HepG2 (cell line): Measurements from ENCODE around the gene PIK3R4. TPM values are rescaled to one million over a fixed set of nuclear protein-coding genes. Genes with fewer than 3 reads are reported as not detected.

Source experiments
- ATAC-seq: fragments of 200-7000 bp; cut with Tn5 transposase; 3 replicates; pipeline ENCODE4 v1.9.1; 2020; ENCODE audit warnings: mild to moderate bottlenecking, moderate library complexity
- BruUV-seq: library from RNA; stranded (reverse); fragments of 400-500 nt; replicated peaks from 2 replicates; lab custom pipeline; 2021; lab: Mats Ljungman, UMichigan
- CTCF ChIA-PET: fragments of 300-600 bp; formaldehyde crosslinking; extraction: SDS; loops from one replicate; lab custom pipeline; 2021; ENCODE audit warnings: low total read pairs, inconsistent platforms, low intra/inter-chr PET ratio; lab: Yijun Ruan, JAX
- POLR2A ChIA-PET: fragments of 350-600 bp; sonication (Branson Sonifier 250); formaldehyde crosslinking; loops from one replicate; lab custom pipeline; 2020; ENCODE audit warnings: antibody characterized with exemption, inconsistent platforms; lab: Yijun Ruan, JAX
- DNase-seq: peaks from one replicate; pipeline ENCODE4 v3.0.0-alpha.2; 2015; ENCODE audit warnings: low spot score
- FAIRE-seq: peaks from 3 replicates; lab custom pipeline; 2011; peaks lifted over from hg19 to GRCh38; lab: Jason Lieb, UNC
- H2AFZ ChIP-seq: one replicate; pipeline ENCODE4 v1.6.1; 2011; ENCODE audit warnings: low read length, inconsistent platforms
- H3K27ac ChIP-seq: fragments of 300-600 bp; 3 replicates; pipeline ENCODE4 v1.8.0; 2011; ENCODE audit warnings: mixed run types, mild to moderate bottlenecking, mixed read lengths, low read length, inconsistent platforms; ENCODE audit not compliant: insufficient read depth; ENCODE audit errors: extremely low read length
- H3K27me3 ChIP-seq, 2 experiments: fragments of 200-600 bp in 1 of 2; 2 replicates in 1 of 2; 3 replicates in 1 of 2; pipeline versions ENCODE4 v1.6.0 to v1.8.0; 2011; ENCODE audit warnings: low read length in 2 of 2, mild to moderate bottlenecking in 2 of 2, moderate library complexity in 2 of 2, inconsistent platforms in 1 of 2; ENCODE audit not compliant: insufficient read depth in 2 of 2, control insufficient read depth in 1 of 2
- H3K36me3 ChIP-seq, 2 experiments: fragments of 200-600 bp in 1 of 2; replicated peaks in 1 of 2; 2 replicates in 1 of 2; 3 replicates in 1 of 2; pipeline versions ENCODE4 v1.5.1 to v1.8.0; 2011; ENCODE audit warnings: low read length in 2 of 2, inconsistent platforms in 1 of 2; ENCODE audit not compliant: insufficient read depth in 2 of 2, control insufficient read depth in 1 of 2
- H3K4me1 ChIP-seq: 2 replicates; pipeline ENCODE4 v1.5.1; 2012; ENCODE audit warnings: low read length, inconsistent platforms; ENCODE audit not compliant: insufficient read depth
- H3K4me2 ChIP-seq: 2 replicates; pipeline ENCODE4 v1.6.0; 2011; ENCODE audit warnings: low read depth, low read length, inconsistent platforms
- H3K4me3 ChIP-seq, 3 experiments: fragments of 200-600 bp in 1 of 3; sonication (generic), shearing (Covaris generic) in 1 of 3; replicated peaks in 1 of 3; 2 replicates each; pipeline ENCODE4 v1.5.1; 2011 to 2016; ENCODE audit warnings: low read length in 3 of 3, inconsistent platforms in 2 of 3, low read depth in 2 of 3, mild to moderate bottlenecking in 2 of 3, control low read depth in 1 of 3, mixed read lengths in 1 of 3; ENCODE audit not compliant: insufficient read depth in 1 of 3
- H3K79me2 ChIP-seq: one replicate; pipeline ENCODE4 v1.6.1; 2011; ENCODE audit warnings: low read length, inconsistent platforms; ENCODE audit not compliant: insufficient read depth
- H3K9ac ChIP-seq: 2 replicates; pipeline ENCODE4 v1.6.0; 2011; ENCODE audit warnings: mild to moderate bottlenecking, low read depth, low read length, inconsistent platforms; ENCODE audit not compliant: insufficient read depth
- H3K9me3 ChIP-seq: 2 replicates; pipeline ENCODE4 v1.5.1; 2012; ENCODE audit warnings: mild to moderate bottlenecking, low read length
- H4K20me1 ChIP-seq: 2 replicates; pipeline ENCODE4 v1.6.0; 2011; ENCODE audit warnings: inconsistent platforms, mild to moderate bottlenecking, low read length, moderate library complexity; ENCODE audit not compliant: insufficient read depth
- CBX1 ChIP-seq: IDR thresholded peaks from one replicate; pipeline ENCODE4 v1.6.1; 2016; ENCODE audit warnings: antibody characterized with exemption, low read depth
- CEBPG ChIP-seq: IDR thresholded peaks from 2 replicates; pipeline ENCODE4 v1.6.1; 2016
- ELK4 ChIP-seq: sonication (generic); formaldehyde crosslinking; IDR thresholded peaks from 2 replicates; pipeline ENCODE4 v1.9.0; 2021; ENCODE audit warnings: missing genetic modification reagents, borderline replicate concordance
- FOXP4 ChIP-seq: sonication (generic); formaldehyde crosslinking; IDR thresholded peaks from 2 replicates; pipeline ENCODE4 v1.4.0; 2020; ENCODE audit warnings: missing genetic modification reagents
- GABPA ChIP-seq, 2 experiments: IDR thresholded peaks; 2 replicates each; pipeline ENCODE4 v1.6.1; 2011 to 2016; ENCODE audit warnings: low read depth in 2 of 2, low read length in 1 of 2, missing biosample characterization in 1 of 2, missing genetic modification characterization in 1 of 2
- KDM5B ChIP-seq: sonication (generic); formaldehyde crosslinking; IDR thresholded peaks from 2 replicates; pipeline ENCODE4 v1.4.0; 2020; ENCODE audit warnings: missing genetic modification reagents, mild to moderate bottlenecking, borderline replicate concordance
- MIXL1 ChIP-seq: IDR thresholded peaks from 2 replicates; pipeline ENCODE4 v1.6.1; 2016
- PAWR ChIP-seq: sonication (generic); formaldehyde crosslinking; IDR thresholded peaks from 2 replicates; pipeline ENCODE4 v1.4.0; 2020; ENCODE audit warnings: missing genetic modification reagents, mild to moderate bottlenecking, borderline replicate concordance
- POGZ ChIP-seq: sonication (generic); formaldehyde crosslinking; IDR thresholded peaks from 2 replicates; pipeline ENCODE4 v1.4.0; 2020; ENCODE audit warnings: mild to moderate bottlenecking, missing genetic modification reagents
- RARG ChIP-seq: sonication (generic); formaldehyde crosslinking; IDR thresholded peaks from 2 replicates; pipeline ENCODE4 v1.4.0; 2020; ENCODE audit warnings: low read depth, mild to moderate bottlenecking, missing genetic modification reagents
- SMYD3 ChIP-seq: sonication (generic); formaldehyde crosslinking; IDR thresholded peaks from 2 replicates; pipeline ENCODE4 v1.8.1; 2023; ENCODE audit warnings: mild to moderate bottlenecking, missing genetic modification reagents
- SPEN ChIP-seq: sonication (generic); formaldehyde crosslinking; IDR thresholded peaks from 2 replicates; pipeline ENCODE4 v1.5.1; 2020; ENCODE audit warnings: low read depth, mild to moderate bottlenecking, missing genetic modification reagents
- TCF7L2 ChIP-seq: IDR thresholded peaks from 2 replicates; pipeline ENCODE4 v1.6.1; 2011; ENCODE audit warnings: mild to moderate bottlenecking, low read depth, low read length, moderate library complexity
- ZFP36L1 ChIP-seq: sonication (generic); formaldehyde crosslinking; IDR thresholded peaks from 2 replicates; pipeline ENCODE4 v1.8.0; 2022; ENCODE audit warnings: mild to moderate bottlenecking, missing genetic modification reagents, moderate library complexity
- ZNF124 ChIP-seq: sonication (generic); formaldehyde crosslinking; IDR thresholded peaks from 2 replicates; pipeline ENCODE4 v1.4.0; 2020; ENCODE audit warnings: missing genetic modification reagents
- ZNF598 ChIP-seq: sonication (generic); formaldehyde crosslinking; IDR thresholded peaks from 2 replicates; pipeline ENCODE4 v1.5.1; 2020; ENCODE audit warnings: mild to moderate bottlenecking, missing genetic modification reagents, borderline replicate concordance
- ZNF616 ChIP-seq: sonication (generic); formaldehyde crosslinking; IDR thresholded peaks from 2 replicates; pipeline ENCODE4 v1.5.0; 2020; ENCODE audit warnings: low read depth, mild to moderate bottlenecking, missing genetic modification reagents
- ZNF670 ChIP-seq: sonication (generic); formaldehyde crosslinking; IDR thresholded peaks from 2 replicates; pipeline ENCODE4 v1.8.0; 2022; ENCODE audit warnings: mild to moderate bottlenecking, missing genetic modification reagents, borderline replicate concordance
- ZSCAN21 ChIP-seq: sonication (generic); formaldehyde crosslinking; IDR thresholded peaks from 2 replicates; pipeline ENCODE4 v1.8.0; 2022; ENCODE audit warnings: mild to moderate bottlenecking, missing genetic modification reagents, moderate library complexity, borderline replicate concordance
- WGBS: methylation state at CpG from one replicate; pipeline ENCODE4 v1.1.6; 2017; ENCODE audit warnings: low lambda C conversion rate; 5-methylcytosine and 5-hydroxymethylcytosine counted together
- in situ Hi-C: cut with HindIII; loops from 2 replicates; pipeline ENCODE4 v1.10.0; 2017; ENCODE audit warnings: low pct_unique_long_range_greater_than_20kb; ENCODE audit not compliant: extremely low pct_ligation_motif_present
- intact Hi-C: fragments of 100-400 bp; cut with micrococcal nuclease; formaldehyde crosslinking; loops from one replicate; pipeline ENCODE4 v1.10.0; 2022; ENCODE audit not compliant: unreplicated experiment
- polyA plus RNA-seq, 8 experiments: library from polyadenylated mRNA; depleted of rRNA in 3 of 8; stranded (reverse) in 7 of 8; unstranded in 1 of 8; fragments of >200 nt; fragmentation: Illumina TruSeq in 4 of 8; extraction: Trizol in 4 of 8; gene quantifications; 2 replicates each; pipeline versions ENCODE4 v1.2.1 to v1.2.3, GENCODE V29; 2011 to 2016; ENCODE audit warnings: low read depth in 4 of 8, missing spikeins in 1 of 8, mixed read lengths in 1 of 8; ENCODE audit not compliant: insufficient read depth in 1 of 8
- total RNA-seq, 5 experiments: library from RNA; depleted of rRNA; stranded (reverse); fragments of >200 nt; fragmentation: Illumina TruSeq; extraction: Trizol; gene quantifications; 2 replicates each; pipeline ENCODE4 v1.2.3, GENCODE V29; 2016; ENCODE audit warnings: low read depth in 1 of 5
- TF ChIP-seq, protein P1 (sequence below): sonication (generic); formaldehyde crosslinking; IDR thresholded peaks from 2 replicates; pipeline ENCODE4 v1.5.0; 2020; ENCODE audit warnings: missing genetic modification reagents
- TF ChIP-seq, protein P2 (sequence below): sonication (generic); formaldehyde crosslinking; IDR thresholded peaks from 2 replicates; pipeline ENCODE4 v1.9.0; 2021; ENCODE audit warnings: missing genetic modification reagents, mild to moderate bottlenecking, borderline replicate concordance

The PIK3R4 gene
- total and polyA plus RNA-seq, 2 of the 13 experiments (the other 11 are each of a cell fraction or from before 2014, with no cell fraction given): 22.4 to 26.0 TPM

DNA sequence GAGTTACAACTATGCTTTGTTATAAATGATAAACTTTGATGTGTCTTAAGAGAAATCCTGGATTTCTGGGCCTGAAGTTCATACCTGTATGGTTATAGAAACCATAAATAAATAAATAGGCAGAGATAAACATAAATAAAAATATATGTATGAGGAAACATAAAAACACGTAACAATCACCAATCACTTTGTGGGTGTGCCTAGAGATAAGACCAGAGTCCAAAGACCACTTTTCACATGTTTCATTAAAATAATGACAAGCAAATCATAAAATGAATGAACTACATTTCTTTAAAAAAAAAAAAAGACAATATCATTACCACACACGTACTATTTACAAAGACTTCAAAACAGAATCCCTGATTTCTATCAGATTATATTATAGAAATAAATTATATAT lies 14.1 kb downstream of the PIK3R4 start (continued):
- TF ChIP-seq FOXP4 (CRISPR knock-in tag) (no peak), MIXL1 (CRISPR knock-in tag) (no peak), CBX1 (no peak), ZNF124 (CRISPR knock-in tag) (no peak), CEBPG (CRISPR knock-in tag) (no peak)

GRCh38 chr3:130731817-130732216 lies 14.8 kb downstream of the PIK3R4 start:
- peaks cover 4% of the 10 kb centered on the region for H3K79me2 ChIP-seq
- ATAC-seq (no peak), DNase-seq (no peak), FAIRE-seq (no peak)
- no peaks in the 10 kb centered on the region for H3K27me3 ChIP-seq
- no peaks in the 10 kb centered on the region for H3K9me3 ChIP-seq
- no peak overlapping the region for H3K27ac ChIP-seq
- CTCF ChIA-PET: no interaction called here
- H3K4me1 ChIP-seq: peaks cover 24% of the 10 kb centered on the region
- intact Hi-C loops: no loop called here
- peaks cover 2 to 7% of the 10 kb centered on the region in 2 experiments; a peak in 2 of 5 replicates for H3K36me3 ChIP-seq
- H3K9ac ChIP-seq: no peak overlapping the region
- no peak overlapping the region for H3K4me3 ChIP-seq
- no peak overlapping the region for H3K4me2 ChIP-seq
- in situ Hi-C loops: no loop called here
- 96% methylated on average over 6 of the region's 6 CpGs for WGBS
- H2AFZ ChIP-seq: no peak overlapping the region
- POLR2A ChIA-PET: no interaction called here
- no TSS peak for BruUV-seq
- H4K20me1 ChIP-seq: no peaks in the 10 kb centered on the region
- TF ChIP-seq ELK4 (no peak), TCF7L2 (no peak), KDM5B (CRISPR knock-in tag) (no peak), PAWR (CRISPR knock-in tag) (no peak), ZFP36L1 (CRISPR knock-in tag) (no peak), ZNF598 (CRISPR knock-in tag) (no peak), SPEN (CRISPR knock-in tag) (no peak), SMYD3 (no peak), ZSCAN21 (CRISPR knock-in tag) (no peak), GABPA (IDR thresholded peaks at IDR 0.05; ENCODE audit: low read depth, low read length) (no peak), GABPA (CRISPR knock-in tag; IDR thresholded peaks at IDR 0.05; ENCODE audit: low read depth) (no peak), ZNF616 (CRISPR knock-in tag) (no peak), ZNF670 (CRISPR knock-in tag) (no peak), RARG (no peak), POGZ (CRISPR knock-in tag) (no peak)
- TF ChIP-seq, protein P1, sequence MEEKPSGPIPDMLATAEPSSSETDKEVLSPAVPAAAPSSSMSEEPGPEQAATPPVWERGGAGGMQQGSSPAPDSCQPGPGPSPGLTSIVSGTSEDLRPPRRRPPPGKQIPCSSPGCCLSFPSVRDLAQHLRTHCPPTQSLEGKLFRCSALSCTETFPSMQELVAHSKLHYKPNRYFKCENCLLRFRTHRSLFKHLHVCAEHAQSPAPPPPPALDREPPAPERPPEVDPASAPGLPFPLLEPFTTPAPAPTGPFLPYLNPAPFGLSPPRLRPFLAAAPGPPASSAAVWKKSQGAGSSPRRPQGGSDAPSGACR (CRISPR knock-in tag): no peak
- TF ChIP-seq, protein P2, sequence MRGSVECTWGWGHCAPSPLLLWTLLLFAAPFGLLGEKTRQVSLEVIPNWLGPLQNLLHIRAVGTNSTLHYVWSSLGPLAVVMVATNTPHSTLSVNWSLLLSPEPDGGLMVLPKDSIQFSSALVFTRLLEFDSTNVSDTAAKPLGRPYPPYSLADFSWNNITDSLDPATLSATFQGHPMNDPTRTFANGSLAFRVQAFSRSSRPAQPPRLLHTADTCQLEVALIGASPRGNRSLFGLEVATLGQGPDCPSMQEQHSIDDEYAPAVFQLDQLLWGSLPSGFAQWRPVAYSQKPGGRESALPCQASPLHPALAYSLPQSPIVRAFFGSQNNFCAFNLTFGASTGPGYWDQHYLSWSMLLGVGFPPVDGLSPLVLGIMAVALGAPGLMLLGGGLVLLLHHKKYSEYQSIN (CRISPR knock-in tag): no peak
